Measurements from ENCODE around the gene MTUS2. TPM values are rescaled to one million over a fixed set of nuclear protein-coding genes. Genes with fewer than 3 reads are reported as not detected.

Gene MTUS2
- total and polyA plus RNA-seq, 9 of the 15 experiments (the other 6 are each of a cell fraction or from before 2014, with no cell fraction given): 0.01 to 0.28 (median 0.06) TPM; not detected in 1

- DNase-seq (ENCODE audit: extremely low read depth in 1 of 4, low spot score in 3 of 4): no peak
- peak; percentile 49; the same call in 1 of the 3 replicates for ATAC-seq
- intact Hi-C loops (cut with micrococcal nuclease): no loop called here
- Histone ChIP-seq H3K79me2 (ENCODE audit: control insufficient read depth, insufficient read depth, low read length) (no peaks in the 10 kb centered on the region), H3K4me3 (no peak overlapping the region), H3K27me3 (ENCODE audit: control insufficient read depth in 2 of 2, insufficient read depth in 2 of 2, low read length in 2 of 2) (peaks cover 0 to 6% of the 10 kb centered on the region in 2 experiments; a peak in 2 of 5 replicates), H3K4me2 (ENCODE audit: insufficient read depth, low read length) (no peak overlapping the region), H4K20me1 (replicated peaks; ENCODE audit: control insufficient read depth, insufficient read depth, low read length) (no peaks in the 10 kb centered on the region), H2AFZ (ENCODE audit: low read depth, low read length) (no peak overlapping the region), H3K27ac (ENCODE audit: extremely low read depth, low read depth, low read length) (no peak overlapping the region), H3K9ac (ENCODE audit: insufficient read depth in 1 of 2, low read depth in 2 of 2, low read length in 2 of 2) (no peak overlapping the region), H3K4me1 (replicated peaks in 1 of 2; ENCODE audit: control insufficient read depth in 2 of 2, insufficient read depth in 2 of 2, low read length in 2 of 2) (peaks cover 0 to 3% of the 10 kb centered on the region in 2 experiments; a peak in 1 of 5 replicates), H3K9me3 (replicated peaks; ENCODE audit: control insufficient read depth, insufficient read depth, low read depth, low read length) (no peaks in the 10 kb centered on the region), H3K36me3 (ENCODE audit: control insufficient read depth, insufficient read depth, low read length) (no peaks in the 10 kb centered on the region), H3K9me1 (ENCODE audit: control insufficient read depth, insufficient read depth, low read length) (no peaks in the 10 kb centered on the region)
- POLR2A ChIA-PET: interaction anchor here (0.5 kb wide), 1 partner anchor 14 kb away, joined by 4 read pairs; no protein-coding TSS in a partner anchor
- no TSS peak for BruUV-seq (replicated peaks)
- no peak for TF ChIP-seq ZNF217 (CRISPR knock-in tag; IDR thresholded peaks at IDR 0.05)
- no peak for TF ChIP-seq POLR2A (conservative IDR thresholded peaks at IDR 0.05)
- no peak for TF ChIP-seq GTF2A2 (tag; IDR thresholded peaks at IDR 0.05)
- no peak for TF ChIP-seq NFIX (CRISPR knock-in tag; IDR thresholded peaks at IDR 0.05; ENCODE audit: low read depth)
- TF ChIP-seq SIRT6 (IDR thresholded peaks at IDR 0.05; ENCODE audit: low read depth, low read length): no peak
- TF ChIP-seq ZSCAN29 (IDR thresholded peaks at IDR 0.05): no peak
- TF ChIP-seq NCOR1 (IDR thresholded peaks at IDR 0.05): no peak
- TF ChIP-seq CTCF (IDR thresholded peaks at IDR 0.05 in 2 of 3, conservative IDR thresholded peaks at IDR 0.05 in 1 of 3; ENCODE audit: insufficient read depth in 2 of 3, low read depth in 1 of 3, low read length in 3 of 3): no peak
- TF ChIP-seq GTF2F1 (IDR thresholded peaks at IDR 0.05; ENCODE audit: low read depth, low read length): no peak
- TF ChIP-seq ZNF445 (CRISPR knock-in tag; IDR thresholded peaks at IDR 0.05; ENCODE audit: low read depth): no peak
- no peak for TF ChIP-seq ZSCAN32 (CRISPR knock-in tag; IDR thresholded peaks at IDR 0.05)
- no peak for TF ChIP-seq CHD2 (IDR thresholded peaks at IDR 0.05; ENCODE audit: low read depth, low read length)
- TF ChIP-seq TRIM25 (IDR thresholded peaks at IDR 0.05; ENCODE audit: borderline replicate concordance): no peak
- TF ChIP-seq HMG20A (CRISPR knock-in tag; conservative IDR thresholded peaks at IDR 0.05): no peak
- TF ChIP-seq OTX1 (CRISPR knock-in tag; IDR thresholded peaks at IDR 0.05): no peak
- no peak for TF ChIP-seq ELF2 (CRISPR knock-in tag; IDR thresholded peaks at IDR 0.05)
- no peak for TF ChIP-seq ZFP36 (IDR thresholded peaks at IDR 0.05; ENCODE audit: low read depth, low read length, partially characterized antibody)
- in situ Hi-C loops (cut with MboI): no loop called here
- 0% methylated on average over 4 of the region's 4 CpGs for WGBS (ENCODE audit: insufficient coverage, low coverage, missing lambda C conversion rate)
- CTCF ChIA-PET (ENCODE audit: low intra/inter-chr PET ratio): no interaction called here
- no peak for FAIRE-seq
These were observed 559.1 kb downstream of the MTUS2 start for GRCh38 chr13:29379281-29379680.

Data from K562 (cell line).